Glutamatergic neuron (in vitro differentiated cells): ENCODE results near the gene SREK1IP1. TPM values are rescaled to one million over a fixed set of nuclear protein-coding genes. Genes with fewer than 3 reads are reported as not detected.

ENCODE experiments used
- DNase-seq: peaks from one replicate; pipeline ENCODE4 v3.0.0; 2022
- H3K27ac Mint-ChIP-seq: one replicate; pipeline ENCODE4 v1.8.0; 2020; ENCODE audit warnings: mild to moderate bottlenecking, mixed read lengths, inconsistent platforms; ENCODE audit not compliant: unreplicated experiment
- H3K27me3 Mint-ChIP-seq: one replicate; pipeline ENCODE4 v1.8.0; 2020; ENCODE audit warnings: mild to moderate bottlenecking, moderate library complexity, mixed read lengths, inconsistent platforms; ENCODE audit not compliant: unreplicated experiment
- H3K36me3 Mint-ChIP-seq: one replicate; pipeline ENCODE4 v1.8.0; 2020; ENCODE audit warnings: mild to moderate bottlenecking, mixed read lengths, inconsistent platforms; ENCODE audit not compliant: unreplicated experiment
- H3K4me1 Mint-ChIP-seq: one replicate; pipeline ENCODE4 v1.8.0; 2020; ENCODE audit warnings: mild to moderate bottlenecking, low read depth, mixed read lengths, inconsistent platforms; ENCODE audit not compliant: unreplicated experiment
- H3K4me3 Mint-ChIP-seq: one replicate; pipeline ENCODE4 v1.8.0; 2020; ENCODE audit warnings: mild to moderate bottlenecking, mixed read lengths, inconsistent platforms; ENCODE audit not compliant: unreplicated experiment
- H3K9me3 Mint-ChIP-seq: one replicate; pipeline ENCODE4 v1.8.0; 2020; ENCODE audit warnings: mild to moderate bottlenecking, moderate library complexity, mixed read lengths, inconsistent platforms; ENCODE audit not compliant: unreplicated experiment
- CTCF ChIP-seq: fragments of 200-600 bp; sonication (generic); IDR thresholded peaks from one replicate; pipeline ENCODE4 v1.5.0; 2021; ENCODE audit not compliant: partially characterized antibody, unreplicated experiment
- total RNA-seq: library from RNA; stranded (reverse); fragmentation: NEBNext Ultra II Directional; extraction: Animal tissue kit (Norgen Biotek cat#: 25700); gene quantifications from one replicate; pipeline ENCODE4 v1.2.1, GENCODE V29; 2021; ENCODE audit not compliant: unreplicated experiment

The SREK1IP1 gene
- total RNA-seq, 1 donor from 2014 or later = 18.2 TPM

- Mint-ChIP-seq H3K27ac (peak overlapping the region; percentile 35), H3K27me3 (no peaks in the 10 kb centered on the region), H3K36me3 (no peaks in the 10 kb centered on the region), H3K4me3 (no peak overlapping the region), H3K9me3 (no peaks in the 10 kb centered on the region), H3K4me1 (no peaks in the 10 kb centered on the region)
- TF ChIP-seq CTCF = no peak
- no peak for DNase-seq
Measured at GRCh38 chr5:64807520-64807919, 39.0 kb upstream of the SREK1IP1 start.

GRCh38 chr5:64806537-64806936 lies 38.0 kb upstream of the SREK1IP1 start:
- H3K27me3 Mint-ChIP-seq = no peaks in the 10 kb centered on the region
- no peak for TF ChIP-seq CTCF
- H3K9me3 Mint-ChIP-seq = no peaks in the 10 kb centered on the region
- H3K4me3 Mint-ChIP-seq = no peak overlapping the region
- H3K4me1 Mint-ChIP-seq = no peaks in the 10 kb centered on the region
- DNase-seq = no peak
- H3K36me3 Mint-ChIP-seq = no peaks in the 10 kb centered on the region
- no peak overlapping the region for H3K27ac Mint-ChIP-seq

- no peaks in the 10 kb centered on the region for H3K9me3 Mint-ChIP-seq
- H3K27me3 Mint-ChIP-seq = no peaks in the 10 kb centered on the region
- H3K27ac Mint-ChIP-seq = no peak overlapping the region
- no peak for TF ChIP-seq CTCF
- H3K4me1 Mint-ChIP-seq = no peaks in the 10 kb centered on the region
- no peak for DNase-seq
- no peaks in the 10 kb centered on the region for H3K36me3 Mint-ChIP-seq
- H3K4me3 Mint-ChIP-seq = no peak overlapping the region
Measured at GRCh38 chr5:64800926-64801325, 32.4 kb upstream of the SREK1IP1 start.

- H3K27ac Mint-ChIP-seq = no peak overlapping the region
- no peaks in the 10 kb centered on the region for H3K9me3 Mint-ChIP-seq
- H3K4me3 Mint-ChIP-seq = no peak overlapping the region
- DNase-seq = no peak
- no peak for TF ChIP-seq CTCF
- H3K4me1 Mint-ChIP-seq = no peaks in the 10 kb centered on the region
- no peaks in the 10 kb centered on the region for H3K27me3 Mint-ChIP-seq
- H3K36me3 Mint-ChIP-seq = no peaks in the 10 kb centered on the region
Measured at GRCh38 chr5:64796301-64796700, 27.8 kb upstream of the SREK1IP1 start.

GRCh38 chr5:64794053-64794770 lies 25.7 kb upstream of the SREK1IP1 start:
- Mint-ChIP-seq H3K36me3 (no peaks in the 10 kb centered on the region), H3K27ac (no peak overlapping the region), H3K27me3 (no peaks in the 10 kb centered on the region), H3K9me3 (no peaks in the 10 kb centered on the region), H3K4me1 (no peaks in the 10 kb centered on the region), H3K4me3 (no peak overlapping the region)
- no peak for DNase-seq
- TF ChIP-seq CTCF = no peak
